NCI-H2196 treated with DMSO at 0.1 percent for 48 hours (cell line): ENCODE data around the gene ASZ1.
"Not testable (repeated sequence)": the region's sequence is repeated elsewhere in the genome, so short reads cannot be mapped to it uniquely, and the experiment has no call there.

Source experiments
- DNase-seq: peaks from one replicate; lab custom pipeline; 2025; ENCODE audit not compliant: unreplicated experiment; lab: John Stamatoyannopoulos, UW

Gene ASZ1, protein sequence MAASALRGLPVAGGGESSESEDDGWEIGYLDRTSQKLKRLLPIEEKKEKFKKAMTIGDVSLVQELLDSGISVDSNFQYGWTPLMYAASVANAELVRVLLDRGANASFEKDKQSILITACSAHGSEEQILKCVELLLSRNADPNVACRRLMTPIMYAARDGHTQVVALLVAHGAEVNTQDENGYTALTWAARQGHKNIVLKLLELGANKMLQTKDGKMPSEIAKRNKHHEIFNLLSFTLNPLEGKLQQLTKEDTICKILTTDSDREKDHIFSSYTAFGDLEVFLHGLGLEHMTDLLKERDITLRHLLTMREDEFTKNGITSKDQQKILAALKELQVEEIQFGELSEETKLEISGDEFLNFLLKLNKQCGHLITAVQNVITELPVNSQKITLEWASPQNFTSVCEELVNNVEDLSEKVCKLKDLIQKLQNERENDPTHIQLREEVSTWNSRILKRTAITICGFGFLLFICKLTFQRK

GRCh38 chr7:117427258-117427701 lies at the start of gene ASZ1:
TSS of gene ASZ1 (minus strand) at chr7:117427493. CDS start at chr7:117427460, 33 bp downstream.
- DNase-seq, result no peak

GRCh38 chr7:117476557-117477215 lies 49.4 kb upstream of the ASZ1 start:
- no peak for DNase-seq

GRCh38 chr7:117472335-117472734 lies 45.0 kb upstream of the ASZ1 start:
- DNase-seq, result no peak

DNA sequence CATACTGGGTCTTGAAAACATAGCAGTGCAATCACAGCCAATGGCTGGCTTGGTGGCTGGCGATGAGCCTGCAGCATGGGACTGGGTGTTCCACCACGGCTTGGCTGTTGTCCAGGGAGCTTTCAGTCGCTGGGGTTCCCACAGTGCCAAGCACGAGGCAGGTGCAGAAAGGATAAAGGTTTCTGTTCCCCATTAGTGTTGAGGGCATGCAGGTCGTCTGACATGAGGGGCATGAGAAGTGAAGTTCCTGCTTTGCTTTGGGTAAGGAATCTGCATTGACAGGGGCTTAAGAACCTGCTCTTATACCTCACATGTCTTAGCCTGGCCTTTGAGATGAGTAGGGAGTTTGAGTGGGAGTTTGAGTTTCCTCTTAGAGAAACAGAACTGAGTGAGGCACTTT lies 43.5 kb upstream of the ASZ1 start:
- no peak for DNase-seq

DNA sequence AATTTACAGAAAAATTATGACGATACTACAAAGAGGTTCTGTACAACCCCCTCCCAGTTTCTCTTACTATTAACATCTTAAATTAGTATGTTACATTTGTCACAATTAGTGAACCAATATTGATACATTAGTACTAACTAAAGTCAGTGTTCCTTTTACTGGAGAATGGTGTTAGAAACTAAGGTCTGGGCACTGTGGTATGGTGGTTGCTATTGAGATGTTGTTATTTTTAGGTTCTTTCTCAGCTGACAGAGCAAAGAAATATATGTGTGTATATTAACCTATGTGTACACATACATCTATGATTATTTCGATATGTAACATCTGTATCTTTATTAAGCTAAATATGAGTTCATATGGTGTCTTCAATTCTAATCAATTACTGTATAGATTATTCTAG lies 40.9 kb upstream of the ASZ1 start:
- no peak for DNase-seq

- not testable (repeated sequence) for DNase-seq
These were observed 33.5 kb upstream of the ASZ1 start for GRCh38 chr7:117460815-117461214.

DNA sequence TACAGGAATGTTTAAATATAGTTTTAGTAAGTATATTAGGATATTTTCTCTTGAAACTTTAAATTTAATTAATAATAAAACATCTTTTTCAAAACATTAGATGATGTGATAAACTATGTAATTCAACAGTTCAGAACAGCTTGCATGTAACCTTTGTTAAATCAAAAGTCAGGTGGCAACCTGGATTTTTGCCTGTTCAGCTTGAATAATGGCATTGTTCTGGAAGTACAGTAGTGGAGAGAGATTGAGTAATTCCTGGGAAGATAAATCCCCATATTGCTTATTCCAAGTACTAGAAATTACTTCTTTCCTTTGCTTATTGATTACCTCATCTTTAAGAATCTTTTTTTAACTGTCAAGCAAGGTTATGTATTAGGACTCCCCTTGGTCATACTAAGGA lies 32.4 kb upstream of the ASZ1 start:
- no peak for DNase-seq

GRCh38 chr7:117458977-117459583 lies 31.8 kb upstream of the ASZ1 start:
- peak; percentile 13 for DNase-seq

- DNase-seq, result no peak
These were observed 21.4 kb upstream of the ASZ1 start for GRCh38 chr7:117448655-117449054.

DNA sequence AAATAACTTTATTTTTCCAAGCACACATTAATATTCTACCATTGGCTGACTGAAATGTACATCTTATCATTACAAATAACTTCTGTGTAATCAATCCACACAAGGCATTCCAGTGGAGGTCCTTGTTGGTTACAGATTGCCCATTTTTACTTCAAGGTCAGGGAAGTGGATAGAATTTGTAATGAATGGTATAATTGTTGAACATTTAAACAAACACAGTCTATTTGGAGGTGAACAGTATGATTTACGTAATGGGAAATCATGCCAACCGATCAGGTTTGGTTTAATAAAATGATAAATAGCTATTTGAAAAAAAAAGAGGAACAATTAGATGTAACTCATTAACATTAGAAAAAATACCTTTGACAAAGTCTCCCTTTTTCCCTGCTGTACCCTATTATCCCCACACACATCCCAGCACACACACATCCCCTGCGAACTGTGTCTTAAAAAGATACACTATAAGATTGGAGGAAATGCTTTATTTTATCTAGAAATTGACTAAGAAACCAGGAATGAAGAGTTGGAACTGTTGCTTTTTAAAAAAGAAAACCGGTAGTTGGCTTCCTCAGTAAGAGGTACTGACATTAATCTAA lies 19.0 kb upstream of the ASZ1 start:
- no peak for DNase-seq

GRCh38 chr7:117445206-117445605 lies 17.9 kb upstream of the ASZ1 start:
- no peak for DNase-seq

DNA sequence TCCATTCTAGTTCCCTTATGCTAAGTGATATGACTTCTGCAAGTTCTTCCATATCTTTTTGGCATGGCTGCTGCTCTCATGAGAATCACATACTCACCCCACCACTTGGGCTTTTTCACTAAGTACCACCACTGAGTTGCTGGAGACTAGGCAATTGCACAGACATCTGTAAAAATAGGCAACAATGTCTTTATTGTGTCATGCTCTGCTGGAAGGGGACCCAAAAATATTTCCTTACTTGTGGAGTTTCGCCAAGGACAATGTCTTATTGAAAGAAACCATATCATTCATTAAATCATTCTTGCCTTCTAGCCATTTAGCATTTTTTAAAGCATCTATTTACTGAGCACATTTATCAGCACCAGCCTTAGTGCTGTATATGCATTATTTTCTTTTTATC lies 17.4 kb upstream of the ASZ1 start:
- no peak for DNase-seq

DNA sequence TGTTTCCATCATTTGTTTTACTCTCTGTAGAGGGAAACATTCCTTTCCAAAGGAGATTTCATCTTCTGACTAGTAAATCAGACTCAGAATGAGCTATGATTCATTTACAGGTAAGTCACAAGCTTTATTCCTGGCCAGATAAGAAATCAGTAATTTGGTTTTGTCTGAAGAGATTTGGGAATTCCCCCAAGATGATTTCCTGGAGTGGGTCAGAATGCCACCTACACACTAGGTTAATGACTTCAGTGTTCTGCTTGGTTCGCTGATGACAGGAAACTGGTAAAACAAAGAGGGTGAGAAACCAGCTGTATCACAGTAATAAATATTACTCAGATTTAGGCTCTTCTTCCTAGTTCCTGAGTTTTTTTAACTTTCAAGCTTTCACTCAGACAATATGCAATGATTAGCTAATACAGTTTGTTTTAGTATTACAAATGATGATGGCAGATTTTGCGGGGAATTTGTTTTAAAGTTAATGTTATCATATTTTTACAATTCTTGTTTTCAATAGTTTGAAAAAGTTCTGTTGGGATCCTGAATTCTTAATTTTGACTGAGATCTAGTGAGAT lies 8.3 kb upstream of the ASZ1 start:
- DNase-seq, result no peak

- DNase-seq, result no peak
These were observed 3.0 kb downstream of the ASZ1 start for GRCh38 chr7:117424090-117424829.

- not testable (repeated sequence) for DNase-seq
These were observed 12.7 kb downstream of the ASZ1 start for GRCh38 chr7:117414591-117414990.

- DNase-seq, result no peak
These were observed 14.2 kb downstream of the ASZ1 start for GRCh38 chr7:117412946-117413559.

DNA sequence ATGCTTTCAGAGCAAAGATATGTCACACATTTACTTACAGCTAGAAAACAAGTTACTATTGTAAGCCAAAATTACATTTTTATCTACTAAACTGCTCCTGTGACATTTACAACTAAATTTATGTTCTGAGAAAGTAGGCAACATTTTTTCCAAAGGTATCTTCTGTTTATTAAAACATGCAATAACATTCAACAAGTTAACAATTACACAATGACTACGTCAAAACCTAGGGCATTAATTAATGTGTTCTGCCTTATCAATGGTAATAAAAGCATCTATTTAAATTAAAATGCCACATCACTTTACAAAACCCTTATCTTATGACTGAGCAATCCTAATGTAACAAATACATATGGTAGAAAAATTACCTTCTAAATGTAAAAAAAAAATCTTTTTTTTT lies 14.9 kb downstream of the ASZ1 start:
- no peak for DNase-seq

DNA sequence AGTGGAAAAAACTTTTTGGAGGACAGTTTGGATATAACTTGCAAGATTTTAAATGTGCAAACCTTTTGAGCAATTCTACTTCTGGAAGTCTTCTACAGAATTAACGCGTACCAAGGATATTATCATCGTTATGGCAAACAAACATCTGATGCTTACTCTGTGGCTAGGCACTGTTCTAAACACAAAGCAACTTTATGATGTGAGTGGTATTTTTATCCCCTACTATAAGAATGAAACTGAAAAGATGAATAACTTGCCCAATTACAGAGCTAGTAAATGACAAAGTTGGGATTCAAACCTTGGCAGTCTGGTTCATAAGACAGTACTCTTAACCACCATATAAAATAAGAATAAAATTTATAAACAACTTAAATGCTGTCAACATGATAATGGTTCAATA lies 15.8 kb downstream of the ASZ1 start:
- no peak for DNase-seq

GRCh38 chr7:117408831-117409230 lies 18.5 kb downstream of the ASZ1 start:
- no peak for DNase-seq

DNA sequence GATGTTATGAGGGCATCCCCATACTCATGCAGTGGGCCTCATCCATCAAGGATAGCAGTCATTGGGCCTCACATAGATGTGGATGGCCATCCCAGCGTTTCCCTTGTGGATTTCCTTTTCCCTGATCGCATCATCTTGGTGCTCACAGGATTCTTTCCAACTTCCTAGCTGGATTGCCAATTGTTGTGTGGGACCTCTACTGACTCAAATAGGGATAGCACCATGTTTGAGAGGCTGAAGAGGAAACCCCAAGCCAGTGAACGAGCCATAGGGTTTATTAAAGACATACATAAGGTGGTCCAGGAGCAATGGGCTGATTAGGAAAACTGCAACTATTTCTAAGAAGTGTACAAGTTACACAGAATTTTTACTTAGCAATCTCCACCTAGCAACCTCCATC lies 21.8 kb downstream of the ASZ1 start:
- no peak for DNase-seq
